ENCODE results near the gene HNRNPUL2.

Gene HNRNPUL2

GRCh38 chr11:62671608-62672389 lies 55.5 kb downstream of the HNRNPUL2 start, which contains the start of the genes LBHD1 and UQCC3:
Gene LBHD1, minus strand, starts transcription at chr11:62672267. Its CDS starts 2,236 bp downstream, at chr11:62670031.
Gene UQCC3, plus strand, starts transcription at chr11:62671673. Its CDS starts 73 bp downstream, at chr11:62671746.
- CTCF ChIA-PET: interaction anchor here (0.6 to 1.1 kb wide), 3 partner anchors 37 to 529 kb away, joined by 3 to 4 read pairs (median 3); no protein-coding TSS in a partner anchor
- POLR2A ChIA-PET (ENCODE audit: low non-redundant PET): interaction anchor here (0.9 to 1.5 kb wide), 3 partner anchors 50 to 98 kb away, joined by 4 to 7 read pairs (median 4); partner anchors contain the start of genes B3GAT3, EEF1G and ZBTB3
- H3K27ac ChIP-seq: peak within 1 kb of the TSS; percentile 94
- peak; percentile 80 for DNase-seq (ENCODE audit: low spot score)
- no peak for TF ChIP-seq CTCF (conservative IDR thresholded peaks at IDR 0.05; ENCODE audit: low read depth)

GRCh38 chr11:62671236-62671607 lies 56.0 kb downstream of the HNRNPUL2 start:
- no peak for TF ChIP-seq CTCF (conservative IDR thresholded peaks at IDR 0.05; ENCODE audit: low read depth)
- CTCF ChIA-PET: interaction anchor here (0.6 kb wide), 1 partner anchor 529 kb away, joined by 4 read pairs; no protein-coding TSS in a partner anchor
- H3K27ac ChIP-seq: peak overlapping the region; percentile 94
- DNase-seq (ENCODE audit: low spot score): no peak
- POLR2A ChIA-PET (ENCODE audit: low non-redundant PET): interaction anchor here (0.9 to 1.5 kb wide), 2 partner anchors 49 to 97 kb away, joined by 4 to 7 read pairs; partner anchors contain the start of genes B3GAT3 and EEF1G

- POLR2A ChIA-PET (ENCODE audit: low non-redundant PET): interaction anchor here (0.7 to 0.8 kb wide), 2 partner anchors 15 to 96 kb away, joined by 3 to 4 read pairs; partner anchors contain the start of gene EEF1G
These were observed 57.7 kb downstream of the HNRNPUL2 start for GRCh38 chr11:62669420-62670161.

GRCh38 chr11:62667460-62667859 lies 59.8 kb downstream of the HNRNPUL2 start:
- DNase-seq (ENCODE audit: low spot score): no peak
- peak overlapping the region; percentile 94 for H3K27ac ChIP-seq
- no peak for TF ChIP-seq CTCF (conservative IDR thresholded peaks at IDR 0.05; ENCODE audit: low read depth)
- CTCF ChIA-PET: interaction anchor here (0.6 to 0.7 kb wide), 2 partner anchors 54 to 243 kb away, joined by 3 to 4 read pairs; no protein-coding TSS in a partner anchor
- POLR2A ChIA-PET (ENCODE audit: low non-redundant PET): no interaction called here

More at GRCh38 chr11:62669420-62670161, 57.7 kb downstream of the HNRNPUL2 start:
- H3K27ac ChIP-seq: peak overlapping the region; percentile 94
- DNase-seq (ENCODE audit: low spot score): no peak
- TF ChIP-seq CTCF (conservative IDR thresholded peaks at IDR 0.05; ENCODE audit: low read depth): no peak
- CTCF ChIA-PET: interaction anchor here (0.6 kb wide), 2 partner anchors 24 to 75 kb away, joined by 4 to 6 read pairs; no protein-coding TSS in a partner anchor

- POLR2A ChIA-PET (ENCODE audit: low non-redundant PET): interaction anchor here (2.1 kb wide), 1 partner anchor 75 kb away, joined by 16 read pairs; the partner anchor contains the start of gene TUT1
- no peak for TF ChIP-seq CTCF (conservative IDR thresholded peaks at IDR 0.05; ENCODE audit: low read depth)
- DNase-seq (ENCODE audit: low spot score): no peak
- CTCF ChIA-PET: interaction anchor here (0.7 kb wide), 2 partner anchors 42 to 242 kb away, joined by 3 to 4 read pairs; no protein-coding TSS in a partner anchor
- H3K27ac ChIP-seq: peak overlapping the region; percentile 90
These were observed 60.9 kb downstream of the HNRNPUL2 start for GRCh38 chr11:62666259-62666926.
